IPS-11a (cell line): ENCODE results near the gene RGSL1.

ENCODE experiments used
- H3K4me3 ChIP-seq: one replicate; pipeline ENCODE4 v1.5.1; 2013; ENCODE audit warnings: low read depth, low read length, control low read depth

The RGSL1 gene

GRCh38 chr1:182587666-182588499 is 137.9 kb downstream of the RGSL1 start:
- no peak overlapping the region for H3K4me3 ChIP-seq

- peak within 1 kb of the TSS; percentile 42 for H3K4me3 ChIP-seq
Observed at GRCh38 chr1:182588500-182589396, 138.8 kb downstream of the RGSL1 start, which contains the start of gene RNASEL. Gene RNASEL (minus strand): TSS chr1:182589256. CDS start chr1:182586806, 2,450 bp downstream.

DNA sequence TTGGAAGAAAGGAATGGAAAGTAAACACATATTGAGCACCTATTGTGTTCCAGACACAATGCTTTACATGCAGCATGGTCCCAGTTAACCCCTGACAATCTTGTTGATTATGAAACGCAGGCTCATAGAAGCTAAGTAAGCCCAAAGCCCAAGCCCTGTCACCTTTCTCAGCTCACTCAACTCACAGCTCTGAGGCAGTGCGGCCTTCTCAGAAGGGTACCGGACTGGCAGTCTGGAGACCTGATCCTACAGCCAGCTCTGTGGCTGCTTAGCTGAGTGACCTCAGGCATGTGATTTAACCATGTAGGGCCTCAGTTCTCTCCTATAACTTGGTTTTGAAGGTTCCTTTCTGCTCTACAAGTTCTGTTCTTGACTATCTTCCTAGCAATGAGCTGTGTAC is 139.6 kb downstream of the RGSL1 start:
- no peak overlapping the region for H3K4me3 ChIP-seq

GRCh38 chr1:182589931-182590330 is 140.0 kb downstream of the RGSL1 start:
- H3K4me3 ChIP-seq, result no peak overlapping the region

GRCh38 chr1:182595641-182596240 is 145.8 kb downstream of the RGSL1 start:
- H3K4me3 ChIP-seq, result no peak overlapping the region

DNA sequence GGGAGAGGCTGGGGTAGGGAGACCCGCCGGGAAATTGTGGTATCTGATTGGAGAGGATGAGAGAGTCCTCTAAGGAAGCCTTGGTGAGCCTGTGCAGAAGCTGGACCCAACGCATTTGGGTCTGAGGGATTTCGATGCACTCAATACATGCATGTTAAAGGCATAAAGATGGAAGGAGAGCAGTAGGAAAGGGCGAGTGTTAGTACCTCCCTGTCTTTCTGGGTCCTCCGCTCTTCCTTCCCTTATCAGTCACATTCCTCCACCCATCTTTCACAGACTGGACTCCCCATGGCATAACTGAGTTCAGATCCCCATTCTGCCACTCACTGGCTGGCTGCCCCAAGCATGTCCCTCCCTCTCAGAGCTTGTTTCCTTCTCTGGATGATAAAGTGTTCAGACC is 147.0 kb downstream of the RGSL1 start:
- no peak overlapping the region for H3K4me3 ChIP-seq

DNA sequence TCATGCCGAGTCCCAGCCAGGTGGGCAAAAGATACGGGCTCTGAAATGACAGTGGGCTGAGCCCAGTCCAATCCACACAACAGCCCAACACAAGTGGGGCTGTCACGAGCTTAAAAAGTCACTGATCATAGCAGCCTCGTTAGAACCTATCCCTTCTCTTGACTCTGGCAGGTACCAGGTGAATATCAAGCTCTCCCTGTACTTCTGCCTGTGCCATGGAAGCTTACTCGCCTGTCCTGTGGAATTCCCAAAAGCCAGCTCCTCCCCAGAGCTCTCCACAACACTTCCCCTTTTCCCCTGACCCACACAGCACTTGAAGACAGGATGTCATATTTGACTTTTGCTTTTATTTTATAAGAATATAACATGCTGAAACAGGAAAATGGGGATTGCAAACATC is 148.3 kb downstream of the RGSL1 start:
- no peak overlapping the region for H3K4me3 ChIP-seq

- no peak overlapping the region for H3K4me3 ChIP-seq
Observed at GRCh38 chr1:182599339-182599738, 149.4 kb downstream of the RGSL1 start.

GRCh38 chr1:182600036-182600713 is 150.2 kb downstream of the RGSL1 start:
- H3K4me3 ChIP-seq, result no peak overlapping the region

DNA sequence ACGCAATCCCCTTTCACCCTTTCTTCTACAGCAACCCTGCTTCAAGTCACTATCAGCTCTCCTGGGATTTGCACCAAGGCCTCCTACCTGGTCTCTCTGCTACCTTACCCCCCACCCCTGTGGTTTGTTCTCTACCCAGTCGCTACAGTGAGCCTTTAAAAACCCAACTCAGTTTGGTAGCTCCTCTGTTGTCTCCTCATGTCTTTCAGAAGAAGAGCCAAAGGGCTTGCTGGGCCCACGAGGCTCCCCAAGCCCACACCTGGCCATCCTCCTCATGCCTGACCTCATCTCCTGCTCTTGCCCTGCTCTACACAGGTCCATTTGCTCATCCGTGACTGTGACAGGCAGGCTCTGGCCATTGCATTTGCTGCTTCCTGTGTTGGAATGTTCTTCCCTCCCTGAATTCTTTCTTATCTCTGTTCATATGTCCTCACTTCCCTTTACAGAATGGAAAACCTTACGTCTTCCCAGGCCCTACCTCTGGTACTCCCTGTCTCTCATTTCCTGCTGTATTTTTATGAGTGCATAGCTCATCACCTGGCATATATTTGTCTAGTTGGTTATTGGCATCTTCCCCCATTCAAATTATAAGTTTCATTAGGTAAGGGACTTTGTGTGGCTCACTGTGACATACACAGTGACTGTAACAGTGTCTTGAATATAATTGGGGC is 150.9 kb downstream of the RGSL1 start:
- no peak overlapping the region for H3K4me3 ChIP-seq

GRCh38 chr1:182601416-182601786 is 151.5 kb downstream of the RGSL1 start:
- H3K4me3 ChIP-seq, result no peak overlapping the region

GRCh38 chr1:182601913-182602312 is 152.0 kb downstream of the RGSL1 start:
- no peak overlapping the region for H3K4me3 ChIP-seq

GRCh38 chr1:182602935-182603645 is 153.1 kb downstream of the RGSL1 start:
- no peak overlapping the region for H3K4me3 ChIP-seq

DNA sequence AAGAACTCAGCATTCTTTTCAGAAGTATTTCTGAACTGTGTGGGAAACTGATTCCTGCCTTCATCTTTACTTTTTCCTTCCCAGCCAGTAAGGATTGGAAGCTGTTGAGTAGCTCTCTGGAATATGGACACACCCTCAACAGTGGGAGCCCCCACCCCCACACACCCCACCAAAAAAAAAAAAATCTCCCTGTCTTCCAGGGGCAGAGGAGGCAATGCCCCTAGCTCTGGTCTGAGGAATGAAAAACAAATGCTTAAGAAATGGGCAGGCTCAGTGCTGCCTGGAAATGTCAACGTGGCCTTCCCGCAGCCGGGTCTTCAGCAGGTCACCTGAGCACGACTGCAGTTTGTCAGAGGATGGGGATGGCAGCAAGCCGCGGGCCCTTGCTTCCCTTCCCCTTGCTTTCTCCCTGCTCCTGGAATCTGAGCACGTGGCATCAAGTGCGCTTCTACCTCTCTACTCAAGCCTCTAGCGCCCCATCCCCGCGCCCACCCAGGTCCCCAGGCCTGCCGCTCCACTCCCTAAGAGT is 153.8 kb downstream of the RGSL1 start:
- H3K4me3 ChIP-seq, result peak overlapping the region; percentile 13

DNA sequence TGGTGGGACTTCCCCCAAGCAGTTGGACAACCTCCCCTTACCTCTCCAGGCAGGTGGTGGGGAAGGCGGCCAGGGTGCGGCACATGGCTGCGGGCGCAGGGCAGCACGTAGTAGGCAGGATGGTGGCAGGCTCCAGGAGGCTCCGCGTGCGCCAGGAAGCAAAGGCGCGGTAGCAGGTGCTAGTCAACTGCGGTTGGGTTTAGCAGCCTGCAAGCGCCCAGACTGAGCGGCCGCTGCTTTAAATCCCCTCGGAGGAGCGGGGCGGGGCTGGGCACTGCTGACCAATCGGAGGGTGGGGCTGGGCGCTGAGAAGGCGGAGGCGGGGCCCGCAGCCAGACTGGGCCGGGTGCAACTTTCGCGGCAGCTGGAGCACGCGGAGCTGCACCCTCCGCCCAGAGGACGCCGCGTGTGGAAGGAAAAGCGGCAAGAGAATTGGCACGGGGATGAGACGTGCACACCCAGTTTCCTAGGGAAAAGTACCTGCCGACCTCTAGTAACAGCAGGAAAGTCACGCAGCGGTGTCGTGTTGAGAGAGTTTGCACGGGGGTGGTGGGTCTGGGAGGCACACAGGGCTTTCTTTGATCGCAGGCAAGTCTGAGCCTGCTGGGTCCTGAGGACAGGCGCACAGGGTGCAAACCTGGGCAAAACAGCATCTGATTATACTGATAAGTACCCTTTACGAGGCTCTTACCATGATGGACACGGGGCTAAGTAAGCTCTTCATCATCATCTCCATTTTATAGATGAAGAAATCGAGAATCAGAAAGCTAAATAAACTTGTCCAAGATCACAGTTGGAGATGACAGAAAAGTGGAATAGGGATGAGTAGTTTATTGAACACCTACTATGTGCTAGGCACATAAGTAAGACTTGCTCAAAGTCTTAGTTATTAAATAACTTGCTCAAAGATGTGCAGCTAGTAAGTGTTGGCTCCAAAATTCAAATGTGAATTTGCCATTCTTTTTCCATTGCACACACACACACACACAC is 154.5 kb downstream of the RGSL1 start, which contains the start of gene RGS16:
TSS of gene RGS16 (minus strand) at position 215 of the 990 bp plus-strand sequence. CDS start at position 85, 130 bp downstream.
- peak within 1 kb of the TSS; percentile 13 for H3K4me3 ChIP-seq

- no peak overlapping the region for H3K4me3 ChIP-seq
Observed at GRCh38 chr1:182607566-182607965, 157.6 kb downstream of the RGSL1 start.

DNA sequence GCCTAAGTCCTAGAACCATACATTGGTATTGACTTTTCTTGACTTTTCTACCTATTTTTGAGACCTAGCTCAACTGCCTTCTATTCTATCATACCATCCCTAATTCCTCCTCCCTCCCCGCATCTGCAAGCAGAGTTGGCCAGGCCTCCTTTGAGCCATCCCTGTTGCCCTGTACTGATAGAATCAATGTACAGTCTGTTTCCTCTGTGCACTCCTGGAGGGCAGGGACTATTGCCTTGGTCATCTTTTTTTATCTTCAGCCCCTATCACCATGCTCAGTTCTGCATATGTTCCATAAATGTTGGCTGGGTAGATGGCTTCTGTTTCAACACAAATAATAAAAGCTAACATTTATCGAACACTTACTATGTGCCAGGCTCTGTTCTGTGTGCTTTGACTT is 158.3 kb downstream of the RGSL1 start:
- H3K4me3 ChIP-seq, result no peak overlapping the region
